ENCODE measurements around the gene XIRP1. TPM values are rescaled to one million over a fixed set of nuclear protein-coding genes. Genes with fewer than 3 reads are reported as not detected.
"Not testable (repeated sequence)": the region's sequence is repeated elsewhere in the genome, so short reads cannot be mapped to it uniquely, and the experiment has no call there.

Gene XIRP1
- total RNA-seq, 1 donor from 2014 or later, result not detected

DNA sequence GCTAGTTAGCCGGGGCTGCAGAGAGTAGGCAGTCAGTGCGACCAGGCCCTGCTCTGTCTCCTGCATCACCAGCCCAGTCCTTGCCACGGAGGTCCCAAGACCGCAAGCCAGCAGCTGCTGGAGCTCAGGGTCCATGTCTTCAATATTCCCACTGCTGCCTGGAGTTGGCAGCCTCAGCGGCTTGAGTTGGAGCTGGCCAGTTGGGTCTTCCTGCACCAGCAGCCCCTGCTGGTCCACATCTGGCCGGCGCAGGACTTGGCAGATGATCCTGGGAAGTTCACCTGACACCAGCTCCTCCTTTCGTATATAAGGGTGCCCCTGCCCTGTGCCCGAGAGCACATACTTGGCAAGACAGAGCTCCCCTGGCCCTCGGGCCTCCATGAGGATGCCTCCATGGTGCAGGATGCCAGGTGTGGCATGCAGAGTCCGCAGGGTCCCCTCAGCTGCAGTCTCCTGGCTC lies 5.7 kb downstream of the XIRP1 start:
- no peak for DNase-seq (ENCODE audit: low read depth in 2 of 2)

DNA sequence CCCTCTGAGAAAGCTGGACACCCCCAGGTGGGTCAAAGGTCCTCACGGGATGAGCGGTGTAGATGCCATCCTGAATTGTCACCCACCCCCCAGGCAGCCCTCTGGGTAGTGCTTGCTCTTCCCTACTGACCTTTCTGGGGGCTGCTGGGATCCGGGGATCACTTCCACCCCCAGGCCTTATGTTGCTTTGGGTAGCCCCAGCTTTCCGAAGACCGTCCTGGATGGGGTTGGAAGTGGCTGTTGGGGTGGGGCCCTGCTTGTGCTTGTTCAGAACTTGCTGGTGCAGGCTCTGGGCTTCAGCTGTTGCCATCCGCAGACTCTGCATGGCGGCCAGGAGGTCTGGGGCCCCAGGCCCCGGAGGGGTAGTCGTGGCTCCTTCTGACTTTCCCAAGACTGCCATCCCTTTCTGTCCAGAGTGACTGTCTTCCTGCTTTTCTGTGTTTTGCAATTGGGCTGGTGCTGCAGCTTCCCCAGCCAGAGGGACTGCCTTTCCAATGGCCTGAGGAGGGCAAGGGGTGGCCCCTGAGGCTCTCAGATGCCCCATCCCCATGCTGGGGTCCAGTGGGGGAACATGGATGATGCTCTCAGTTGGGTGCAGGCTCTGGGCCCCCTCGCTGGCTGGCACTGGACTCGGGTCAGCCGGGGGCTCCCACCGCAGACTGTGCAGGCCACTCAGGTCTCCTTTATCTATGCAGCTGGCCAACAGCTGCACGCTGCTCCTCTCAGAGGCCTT lies 6.3 kb downstream of the XIRP1 start:
- DNase-seq (ENCODE audit: low read depth in 2 of 2), result no peak

DNA sequence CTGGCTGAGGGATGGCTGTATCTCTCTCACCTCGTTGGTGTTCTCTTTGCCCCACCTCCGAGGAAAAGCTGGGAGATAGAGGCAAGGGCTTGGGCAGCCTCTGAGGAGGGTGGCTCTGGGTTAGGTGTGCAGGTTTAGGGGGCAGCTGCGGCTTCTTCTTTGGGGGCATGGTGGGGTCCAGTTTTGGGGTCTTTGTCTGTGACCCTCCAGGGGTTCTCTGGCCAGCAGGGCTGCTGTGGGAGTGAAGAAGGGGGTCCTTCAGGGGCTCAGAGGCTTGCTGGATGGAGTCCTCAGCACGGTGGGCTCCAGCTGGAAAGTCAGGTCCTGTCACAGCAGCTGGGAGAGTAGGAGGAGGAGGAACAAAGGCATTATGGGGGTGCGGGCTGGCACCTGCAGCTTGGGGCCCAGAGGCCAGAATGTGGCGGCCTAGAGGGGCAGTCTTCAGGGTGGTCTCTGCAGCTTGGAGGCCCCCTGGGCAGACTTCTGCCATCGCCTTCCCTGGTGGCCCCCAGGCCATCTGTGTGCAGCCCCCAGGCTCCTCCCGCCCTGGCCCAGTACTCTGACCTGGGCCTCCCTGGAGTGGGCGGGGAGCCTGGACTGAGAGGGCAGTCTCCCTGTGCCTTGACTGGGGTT lies 7.0 kb downstream of the XIRP1 start:
- no peak for DNase-seq (ENCODE audit: low read depth in 2 of 2)

DNA sequence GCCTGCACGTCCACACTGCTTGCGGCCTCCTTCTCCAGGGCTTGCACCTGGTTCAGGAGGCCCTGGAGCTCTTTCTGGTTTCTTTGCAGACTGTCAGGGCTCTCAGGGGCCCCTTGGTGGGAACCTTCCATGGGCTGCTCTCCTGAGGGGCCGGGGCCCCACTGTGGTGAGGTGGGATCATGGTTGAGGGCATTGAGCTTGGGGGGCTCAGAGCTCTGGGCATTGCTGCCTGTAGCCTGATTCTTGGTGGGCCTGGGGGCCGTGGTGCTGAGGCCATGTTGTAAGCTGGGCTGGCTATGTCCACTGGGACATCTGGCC lies 7.5 kb downstream of the XIRP1 start:
- DNase-seq (ENCODE audit: low read depth in 2 of 2), result no peak

DNA sequence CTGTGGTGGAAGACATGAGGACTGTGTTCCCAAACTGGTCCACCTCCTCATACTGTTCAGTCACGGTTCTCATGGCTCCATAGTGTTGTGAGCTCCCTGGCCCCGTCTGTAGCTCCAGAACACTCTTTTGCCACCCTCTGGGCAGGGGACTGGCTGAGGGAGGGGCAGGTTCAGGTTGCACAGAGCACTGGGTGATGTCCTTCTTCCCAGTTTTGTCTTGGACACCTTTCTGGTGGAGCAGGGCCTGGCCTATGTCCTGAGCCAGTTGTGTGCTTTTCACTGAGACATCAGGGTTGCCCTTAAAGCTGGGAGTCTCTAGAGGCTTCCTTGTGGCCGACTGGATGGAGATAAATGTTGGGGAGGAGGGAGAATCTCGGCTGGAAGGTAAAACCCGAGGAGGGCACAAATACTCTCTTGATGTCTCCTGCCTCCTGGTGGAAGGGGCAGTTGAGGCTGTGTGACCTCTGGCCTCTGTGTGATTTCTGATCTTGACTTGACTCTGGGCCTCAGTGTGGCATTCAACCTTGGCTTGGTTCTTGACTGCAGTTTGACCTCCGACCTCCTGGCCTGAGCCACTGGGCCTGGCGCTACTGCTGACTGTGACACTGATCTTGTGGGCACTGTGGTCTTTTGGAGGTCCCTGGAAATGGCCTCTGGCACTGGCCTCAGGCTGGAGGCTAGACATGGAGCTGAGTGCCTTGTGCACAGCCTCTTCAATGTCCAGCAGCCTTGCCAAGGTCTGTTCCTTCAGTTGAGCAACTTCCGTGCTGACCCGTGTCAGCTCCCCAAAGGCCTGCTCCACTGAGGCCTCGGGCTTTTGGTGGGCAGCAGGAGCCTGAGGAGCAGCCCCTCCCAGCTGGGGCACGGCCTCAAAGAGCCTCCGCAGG lies 8.1 kb downstream of the XIRP1 start:
- DNase-seq (ENCODE audit: low read depth in 2 of 2), result no peak

DNA sequence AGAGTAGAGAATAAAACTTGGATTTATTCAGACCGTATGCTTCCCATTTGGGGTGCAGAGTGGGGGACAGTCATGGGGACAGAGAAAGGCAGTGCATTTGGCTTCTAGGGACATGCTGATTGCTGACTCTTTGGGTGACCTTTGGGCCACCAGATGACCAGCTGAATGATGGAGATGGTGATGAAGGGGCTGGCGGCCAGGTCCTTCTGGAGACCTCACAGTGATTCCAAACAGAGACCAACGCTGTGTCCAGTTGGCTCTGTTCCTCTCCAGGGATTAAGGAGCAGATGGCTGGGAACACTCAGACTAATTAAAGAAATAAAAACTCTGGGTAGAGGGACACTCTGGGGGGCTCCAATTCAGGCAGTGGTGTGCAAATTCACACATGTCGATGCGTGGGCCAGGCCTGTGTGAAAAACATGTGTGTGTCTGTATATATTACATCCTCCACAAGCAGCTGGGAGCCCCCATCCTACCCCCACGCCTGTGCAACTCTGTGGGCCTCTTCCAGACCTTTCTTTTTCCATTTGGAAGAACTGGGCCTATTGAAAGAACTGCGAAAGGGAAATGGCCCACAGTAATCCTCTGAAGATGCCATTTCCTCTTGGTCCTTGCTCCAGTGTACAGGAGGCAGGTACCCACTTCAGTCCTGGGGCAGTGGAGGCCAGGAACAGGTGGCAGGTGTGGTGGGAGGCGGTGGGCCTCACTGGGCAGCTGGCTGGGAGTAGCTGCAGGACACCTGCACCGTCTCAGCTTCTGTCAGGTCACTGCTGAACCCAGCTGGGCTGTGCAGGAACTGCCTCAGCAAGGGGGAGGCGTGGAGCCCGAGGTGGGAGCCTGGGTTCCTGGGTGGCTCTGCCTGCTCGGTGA lies 8.9 kb downstream of the XIRP1 start:
- DNase-seq (ENCODE audit: low read depth in 2 of 2), result no peak

DNA sequence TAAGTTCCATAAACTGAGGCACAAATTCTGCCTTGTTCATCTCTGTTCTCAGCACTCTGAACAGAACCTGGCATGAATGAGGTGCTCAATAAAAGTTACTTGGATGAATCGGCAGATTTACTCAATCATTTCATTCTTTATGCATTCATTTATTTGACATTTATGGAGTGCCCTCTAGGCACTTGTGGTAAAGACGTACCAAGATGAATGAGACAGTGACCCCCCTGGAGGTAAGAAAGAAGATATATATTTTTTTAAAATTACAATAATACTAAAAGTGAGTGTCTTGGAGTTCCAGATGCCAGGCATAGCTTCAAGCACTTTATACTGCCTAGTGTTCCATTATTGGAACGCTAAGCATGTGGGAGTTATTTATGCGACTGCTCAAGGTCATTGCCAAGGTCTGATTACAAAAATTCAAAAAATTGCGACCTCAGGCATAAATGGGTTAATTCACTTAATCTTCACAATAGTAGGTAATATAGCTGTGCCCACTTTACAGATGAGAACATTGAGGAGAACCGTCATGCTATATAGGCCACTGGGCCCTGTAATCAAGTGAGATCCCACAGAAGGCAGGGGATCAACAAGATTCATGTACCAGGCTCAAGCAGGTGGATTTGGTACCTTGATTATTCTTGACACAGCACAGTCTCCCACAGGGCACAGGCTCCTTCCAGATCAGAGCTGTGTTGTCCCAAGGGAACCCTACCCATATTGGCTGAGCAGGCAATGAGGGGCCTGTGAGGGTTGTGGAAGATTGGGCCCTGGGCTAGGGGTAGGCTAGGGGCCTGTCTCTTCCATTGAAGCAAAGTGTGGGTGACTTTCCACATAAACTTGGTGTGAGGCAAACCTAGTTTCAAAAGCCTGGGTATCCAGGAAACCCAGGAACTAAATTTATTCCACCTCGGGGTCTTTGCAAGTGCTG lies 10.7 kb downstream of the XIRP1 start:
- no peak for DNase-seq (ENCODE audit: low read depth in 2 of 2)

DNA sequence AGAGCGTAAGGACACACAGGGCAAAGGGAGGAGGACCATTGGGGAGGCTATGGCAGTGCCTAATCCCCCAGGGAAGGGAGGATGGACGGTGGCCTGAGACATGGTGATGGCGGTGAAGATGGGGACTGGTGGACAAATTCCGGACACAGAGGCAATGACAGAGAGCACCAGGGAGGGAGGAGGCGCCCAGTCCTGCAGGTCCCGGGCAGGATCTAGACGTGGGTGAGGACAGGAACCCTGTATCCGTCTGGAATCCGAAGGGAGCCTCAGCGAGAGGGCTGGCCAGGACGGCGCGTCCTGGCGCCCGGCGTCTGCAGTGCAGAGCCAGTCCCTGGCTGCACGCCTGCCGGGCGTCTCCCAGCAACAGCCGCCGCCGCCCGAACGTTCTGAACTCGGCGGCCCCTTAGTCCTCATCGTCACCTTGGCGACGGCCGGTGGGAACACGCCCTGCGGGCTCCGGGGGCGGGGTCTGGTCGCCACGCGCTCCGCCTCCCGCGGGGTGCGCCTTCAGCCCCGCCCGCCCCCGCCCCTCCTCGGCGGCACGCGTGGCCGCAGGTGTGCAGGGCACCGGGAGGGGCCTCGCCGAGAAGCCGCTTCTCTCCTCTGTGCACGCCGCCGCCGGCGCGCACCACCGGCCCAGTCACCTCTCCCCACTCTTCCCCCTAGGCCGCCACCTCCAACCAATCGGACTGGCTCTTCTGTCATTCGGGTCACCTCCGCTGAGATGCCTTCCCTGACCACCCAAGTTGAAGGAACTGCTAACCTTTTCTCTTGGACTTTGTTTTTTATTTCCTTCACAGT lies 11.6 kb downstream of the XIRP1 start:
- peak in 1 of 2 donors; percentile 85 for DNase-seq (ENCODE audit: low read depth in 2 of 2)

DNA sequence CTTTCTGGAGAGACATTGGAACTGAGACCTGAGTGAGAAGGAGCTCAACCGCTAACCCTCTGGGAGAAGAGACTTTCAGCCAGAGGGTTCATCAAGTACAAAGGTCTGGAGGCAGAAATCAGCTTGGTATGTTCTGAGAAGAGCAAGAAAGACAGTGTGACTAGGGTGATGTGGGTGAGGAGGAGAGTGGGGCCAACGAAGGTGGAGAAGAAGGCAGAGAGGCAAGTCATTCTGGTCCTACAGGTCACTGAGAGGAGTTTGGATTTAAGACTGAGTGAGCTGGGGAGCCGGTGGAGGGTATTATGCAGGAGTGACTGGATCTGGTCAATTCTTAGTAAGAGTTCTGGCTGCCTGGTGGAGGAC lies 12.2 kb downstream of the XIRP1 start:
- DNase-seq (ENCODE audit: low read depth in 2 of 2), result no peak

DNA sequence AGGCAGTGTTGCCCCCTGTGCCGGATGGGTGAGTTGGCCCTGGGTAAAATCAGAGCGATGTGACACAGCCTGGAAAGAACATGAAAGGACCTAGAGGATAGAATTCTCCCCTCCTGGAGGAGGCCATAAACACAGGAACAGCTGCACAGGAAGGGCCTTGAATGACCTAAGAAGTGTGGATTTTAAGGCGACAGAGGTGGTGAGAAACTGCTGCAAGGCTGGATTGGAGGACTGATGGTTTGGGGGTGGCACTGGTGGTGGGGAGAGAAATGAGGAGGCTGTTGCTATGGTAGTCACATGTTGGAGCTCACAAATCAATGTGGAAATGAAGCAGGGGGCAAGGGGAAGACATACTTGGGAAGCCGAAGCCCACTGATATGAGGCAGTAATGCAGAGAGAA lies 13.8 kb downstream of the XIRP1 start:
- peak in 1 of 2 donors; percentile 63 for DNase-seq (ENCODE audit: low read depth in 2 of 2)

DNA sequence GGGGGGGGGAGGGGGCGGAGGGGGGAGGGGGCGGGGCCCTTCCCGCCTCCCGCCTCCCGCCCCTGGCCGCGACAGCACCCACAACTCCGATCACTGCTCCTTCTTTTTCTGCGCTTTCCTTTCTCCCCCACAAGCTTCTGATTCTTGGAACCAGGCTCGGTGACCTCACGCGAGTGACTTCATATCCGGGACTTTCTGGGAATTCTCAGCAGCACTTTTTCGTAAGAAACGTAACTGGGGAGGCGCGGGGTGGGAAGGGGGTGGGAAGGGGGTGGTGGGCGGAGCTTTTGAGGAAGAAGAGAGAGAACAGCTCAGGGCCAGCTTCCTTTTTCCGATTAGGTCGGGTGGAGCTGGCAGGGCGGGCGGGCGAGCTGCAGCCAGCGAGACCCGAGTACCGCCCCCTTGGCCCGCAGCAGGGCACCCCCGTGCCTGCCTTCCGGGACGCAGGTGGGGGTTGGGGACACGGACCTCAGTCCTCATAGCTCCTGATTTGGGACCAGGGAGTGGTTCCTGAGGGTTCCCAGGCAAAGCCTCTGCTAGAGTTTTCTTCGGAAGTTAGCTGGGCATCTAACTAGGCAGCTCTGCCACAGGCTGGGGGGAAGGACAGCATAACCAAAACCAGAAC lies 14.6 kb downstream of the XIRP1 start:
- peak; percentile 83 to 94 for DNase-seq (ENCODE audit: low read depth in 2 of 2)

DNA sequence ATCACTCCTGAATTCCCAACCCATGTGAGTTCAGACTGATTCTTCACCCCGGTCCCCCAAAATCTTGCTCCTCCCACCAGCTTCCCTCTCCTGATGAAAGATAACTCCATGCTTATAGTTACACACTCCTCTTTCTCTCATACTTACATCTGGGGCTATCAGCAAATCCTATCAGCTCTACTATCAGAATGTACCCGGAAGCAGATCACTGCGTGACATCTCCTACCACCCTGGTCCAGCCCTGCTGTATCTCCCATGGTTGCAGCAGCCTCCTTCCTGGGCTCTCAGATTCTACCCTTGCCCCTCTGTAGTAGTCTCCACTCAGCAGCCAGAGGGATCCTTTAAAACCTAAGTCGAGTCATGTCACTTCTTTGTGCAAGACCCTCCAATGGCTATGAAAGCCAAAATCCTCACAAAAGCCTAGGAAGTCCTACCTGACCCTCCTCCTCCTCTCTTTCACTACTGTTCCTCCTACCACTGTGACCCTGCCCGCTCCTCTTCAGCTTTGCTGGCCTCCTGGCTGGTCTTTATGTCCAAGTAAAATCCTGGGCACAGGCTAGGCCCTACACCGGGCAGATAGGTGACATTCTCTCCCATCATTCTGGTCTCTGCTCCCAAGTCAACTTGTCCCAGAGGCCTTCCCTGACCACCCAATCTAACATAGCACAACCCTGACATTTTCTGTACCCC lies 16.2 kb downstream of the XIRP1 start:
- no peak for DNase-seq (ENCODE audit: low read depth in 2 of 2)

DNA sequence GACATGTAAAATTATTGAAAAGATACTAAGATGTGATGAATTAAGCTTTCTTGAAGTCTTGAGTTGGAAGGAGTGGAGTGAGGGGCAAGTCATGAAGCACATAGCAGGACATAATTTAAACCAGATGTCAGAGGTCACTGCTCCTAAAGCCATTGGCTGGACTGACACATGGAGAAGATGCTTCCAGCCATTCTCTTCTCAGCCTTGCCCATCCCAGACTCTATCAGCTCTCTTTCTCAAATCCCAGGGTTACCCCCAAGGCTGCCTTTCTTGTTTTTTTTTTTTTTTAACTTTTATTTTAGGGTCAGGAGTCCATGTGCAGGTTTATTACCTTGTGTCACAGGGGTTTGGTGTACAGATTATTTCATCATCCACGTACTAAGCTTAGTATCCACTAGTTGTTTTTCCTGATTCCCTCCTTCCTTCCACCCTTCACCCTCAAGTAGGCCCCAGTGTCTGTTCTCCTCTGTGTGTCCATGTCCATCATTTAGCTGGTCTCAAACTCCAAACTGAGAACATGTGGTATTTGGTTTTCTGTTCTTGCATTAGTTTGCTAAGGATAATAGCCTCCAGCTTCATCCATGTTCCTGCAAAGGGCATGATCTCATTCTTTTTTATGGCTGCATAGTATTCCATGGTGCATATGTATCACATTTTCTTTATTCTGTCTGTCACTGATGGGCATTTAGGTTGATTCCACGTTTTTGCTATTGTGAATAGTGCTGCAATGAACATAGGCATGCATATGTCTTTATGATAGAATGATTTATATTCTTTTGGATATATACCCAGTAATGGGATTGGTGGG lies 18.9 kb downstream of the XIRP1 start:
- DNase-seq (ENCODE audit: low read depth in 2 of 2), result no peak

DNA sequence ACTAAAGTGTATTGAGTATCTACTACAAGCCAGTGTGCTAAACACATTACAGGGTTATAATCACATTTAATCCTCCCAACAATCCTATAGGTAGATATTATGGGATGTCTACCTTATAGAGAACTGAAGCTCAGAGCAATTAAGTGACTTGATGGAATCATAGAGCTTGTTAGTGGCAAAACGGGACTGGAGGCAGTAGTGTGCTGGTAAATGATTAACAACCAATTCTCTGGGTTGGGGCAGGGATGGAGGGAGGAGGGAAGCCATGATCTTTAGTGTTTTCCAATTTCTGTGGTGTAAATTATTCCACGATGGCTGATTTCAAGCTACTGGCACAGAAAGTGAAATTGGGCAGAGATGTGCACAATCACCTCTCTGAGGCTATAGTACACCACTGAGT lies 20.5 kb downstream of the XIRP1 start:
- DNase-seq (ENCODE audit: low read depth in 2 of 2), result no peak

DNA sequence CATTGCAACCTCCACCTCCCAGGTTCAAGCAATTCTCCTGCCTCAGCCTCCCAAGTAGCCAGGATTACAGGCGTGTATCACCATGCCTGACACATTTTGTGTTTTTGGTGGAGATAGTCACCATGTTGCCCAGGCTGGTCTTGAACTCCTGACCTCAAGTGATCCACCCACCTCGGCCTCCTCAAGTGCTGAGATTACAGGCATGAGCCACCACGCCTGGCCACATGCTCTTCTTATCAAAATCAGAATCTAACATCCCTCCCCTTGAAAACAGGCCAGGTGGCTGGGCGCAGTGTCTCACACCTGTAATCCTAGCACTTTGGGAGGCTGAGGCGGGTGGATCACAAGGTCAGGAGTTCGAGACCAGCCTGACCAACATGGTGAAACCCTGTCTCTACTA lies 21.5 kb downstream of the XIRP1 start:
- not testable (repeated sequence) for DNase-seq (ENCODE audit: low read depth in 2 of 2)

DNA sequence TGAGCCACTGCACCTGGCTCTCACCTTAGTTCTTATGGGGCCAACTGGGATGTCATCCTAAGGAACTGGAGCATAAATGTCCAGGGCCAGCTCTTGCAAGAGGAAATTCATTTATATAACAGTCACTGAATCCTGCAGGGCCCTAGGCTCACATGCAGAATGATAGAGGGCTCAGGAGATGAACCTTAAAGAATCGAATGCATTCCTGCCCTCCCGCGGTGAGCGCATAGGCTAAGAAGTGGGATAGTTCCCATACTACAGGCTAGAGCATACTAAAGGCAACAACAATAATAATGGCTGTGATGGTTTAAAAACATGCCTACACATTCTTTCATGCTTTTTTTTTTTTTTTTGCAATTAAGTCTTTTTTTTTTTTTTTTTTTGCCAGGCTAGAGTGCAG lies 21.9 kb downstream of the XIRP1 start:
- no peak for DNase-seq (ENCODE audit: low read depth in 2 of 2)

DNA sequence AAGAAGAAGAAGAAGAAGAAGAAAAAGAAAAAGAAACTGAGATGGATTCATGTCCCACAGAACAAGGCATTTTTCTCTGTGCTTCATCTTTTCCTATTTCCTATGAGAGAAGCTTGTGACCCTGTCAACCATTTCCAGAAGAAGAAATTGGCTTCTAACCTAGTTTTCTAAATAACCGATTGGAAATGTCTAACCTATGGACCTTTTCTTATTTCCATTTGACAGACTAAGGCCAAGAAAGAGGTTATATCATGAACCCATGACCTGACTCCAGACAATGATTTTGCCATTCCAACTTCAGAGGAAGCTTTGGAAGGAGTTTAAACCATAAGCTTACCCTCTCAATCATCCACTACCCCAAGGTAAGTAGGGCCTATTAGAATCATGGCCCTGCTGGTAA lies 22.7 kb downstream of the XIRP1 start:
- DNase-seq (ENCODE audit: low read depth in 2 of 2), result no peak

Data from dermis microvascular lymphatic vessel endothelial cell (primary cell).